Measurements from ENCODE around the gene KCNA2. TPM values are rescaled to one million over a fixed set of nuclear protein-coding genes. Genes with fewer than 3 reads are reported as not detected.

KCNA2 gene
- polyA plus RNA-seq, 4 donors = 0.40 to 0.49 (median 0.46) TPM

DNA sequence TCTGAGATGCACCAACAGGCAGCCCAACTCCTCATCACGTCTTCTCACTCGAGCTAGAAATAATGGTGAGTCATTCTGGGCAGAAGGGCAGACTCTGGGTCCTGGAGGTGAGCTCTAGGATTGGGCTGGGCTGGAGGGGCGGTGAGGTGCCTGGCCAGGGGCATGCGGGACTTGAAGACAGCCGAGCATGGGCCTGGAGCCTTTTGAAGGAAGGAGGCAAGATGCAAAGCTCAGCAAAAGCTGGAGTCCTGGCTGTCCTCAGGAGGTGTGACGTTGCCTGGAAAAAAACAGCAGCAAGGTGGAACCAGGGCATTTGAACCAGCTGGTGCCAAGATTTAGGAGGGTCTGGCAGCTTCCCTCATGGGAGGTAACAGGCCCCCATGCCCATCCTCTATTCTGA lies 712 bp downstream of the KCNA2 start:
- DNase-seq (ENCODE audit: low read depth in 4 of 4, low spot score in 3 of 4) = no peak

GRCh38 chr1:110604586-110605148 lies 1.5 kb downstream of the KCNA2 start:
- no peak for DNase-seq (ENCODE audit: low read depth in 4 of 4, low spot score in 3 of 4)

DNA sequence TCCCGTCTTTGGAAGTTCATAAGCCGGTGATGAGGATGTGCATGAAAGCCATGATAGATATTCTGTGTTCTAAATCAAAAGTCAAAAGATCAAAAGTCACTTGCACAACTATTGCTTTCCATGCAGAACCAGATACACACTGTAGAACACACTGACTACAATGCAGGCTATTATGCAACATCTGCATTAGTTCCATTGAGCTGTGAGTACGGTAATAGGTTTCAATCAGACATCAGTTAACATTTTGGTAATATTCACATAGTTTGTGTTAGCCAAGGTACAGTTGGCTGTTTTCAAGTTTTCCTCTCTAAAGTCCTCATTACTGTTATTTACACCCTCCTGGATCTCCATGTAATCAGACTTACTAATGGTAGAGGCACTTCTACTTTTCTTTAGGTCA lies 3.1 kb downstream of the KCNA2 start:
- no peak for DNase-seq (ENCODE audit: low read depth in 4 of 4, low spot score in 3 of 4)

DNA sequence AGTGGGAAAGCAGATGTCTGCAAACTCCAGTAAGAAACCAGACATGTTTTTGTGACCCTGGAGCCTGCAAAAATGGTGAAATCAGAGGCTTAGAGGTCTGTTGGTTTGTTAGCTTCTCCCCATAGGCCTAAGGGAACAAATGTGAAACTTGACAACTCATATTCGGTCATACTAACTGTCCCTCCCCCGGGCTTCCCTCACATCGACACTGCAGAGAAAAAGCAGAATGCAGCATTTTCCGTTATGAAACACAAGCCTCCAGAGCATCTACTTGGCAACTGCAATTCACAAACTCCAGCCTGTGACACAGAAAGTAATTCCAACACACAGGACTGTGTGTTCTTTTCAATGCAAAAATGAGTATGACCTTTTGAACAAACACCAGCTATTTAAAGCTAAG lies 3.7 kb downstream of the KCNA2 start:
- no peak for DNase-seq (ENCODE audit: low read depth in 4 of 4, low spot score in 3 of 4)

DNA sequence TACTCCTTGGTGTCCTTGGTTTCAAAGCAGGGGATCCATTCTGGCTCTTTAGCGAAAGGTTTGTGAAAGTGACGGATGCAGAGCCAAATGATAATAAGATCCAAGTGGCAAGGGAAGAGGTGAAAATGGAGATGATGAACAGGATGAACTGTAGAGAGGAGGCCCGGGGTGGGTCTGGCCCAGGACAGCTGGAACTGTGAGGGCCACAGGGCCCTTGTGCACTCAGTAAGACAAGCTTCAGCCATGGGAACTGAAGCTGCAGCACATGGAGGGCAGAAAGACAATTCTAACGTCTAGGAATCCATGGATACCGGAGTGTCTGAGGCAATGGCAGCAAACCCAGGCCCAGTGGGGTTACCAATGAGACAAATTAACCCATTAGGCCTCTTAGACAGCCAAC lies 4.8 kb downstream of the KCNA2 start:
- DNase-seq (ENCODE audit: low read depth in 4 of 4, low spot score in 3 of 4) = no peak

DNA sequence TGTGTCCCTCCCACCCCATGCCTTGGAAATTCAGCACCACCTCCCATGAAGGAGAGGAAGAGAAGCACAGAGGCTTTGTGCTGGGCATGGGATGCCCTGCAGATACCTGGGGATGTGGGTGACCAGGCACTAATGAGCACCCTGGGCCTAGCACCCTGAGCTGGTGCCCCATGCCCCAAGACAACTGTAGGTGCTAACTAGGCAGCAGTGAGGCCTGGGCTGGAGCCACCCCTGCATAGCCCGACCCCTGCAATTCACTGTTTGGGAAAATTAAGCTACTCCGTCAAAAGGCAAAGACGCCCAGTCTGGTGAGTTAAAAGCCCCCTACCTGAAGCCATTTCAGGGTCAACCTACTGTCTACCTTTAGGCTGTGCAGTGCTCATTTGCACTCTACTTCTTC lies 5.4 kb downstream of the KCNA2 start:
- no peak for DNase-seq (ENCODE audit: low read depth in 4 of 4, low spot score in 3 of 4)

- DNase-seq (ENCODE audit: low read depth in 4 of 4, low spot score in 3 of 4) = no peak
Measured at GRCh38 chr1:110597966-110598365, 8.2 kb downstream of the KCNA2 start.

DNA sequence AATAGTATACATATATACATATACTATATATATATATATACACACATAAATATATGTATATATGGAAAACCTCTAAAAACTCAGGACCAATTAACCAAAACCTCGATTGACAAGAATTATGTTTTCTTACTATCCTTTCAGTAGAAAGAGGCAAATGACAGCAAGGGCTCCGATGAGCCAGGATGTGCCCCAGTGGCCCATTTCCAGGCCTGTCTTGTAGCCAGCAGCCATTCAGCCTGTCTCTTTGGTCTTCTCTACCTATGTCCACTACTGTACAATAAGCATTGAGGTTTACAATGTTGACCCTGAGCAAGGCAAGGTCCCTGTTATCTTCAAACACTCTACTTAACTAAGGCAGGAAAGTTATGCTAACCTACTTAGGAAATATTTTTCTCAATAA lies 9.8 kb downstream of the KCNA2 start:
- no peak for DNase-seq (ENCODE audit: low read depth in 4 of 4, low spot score in 3 of 4)

- no peak for DNase-seq (ENCODE audit: low read depth in 4 of 4, low spot score in 3 of 4)
Measured at GRCh38 chr1:110595353-110595710, 10.8 kb downstream of the KCNA2 start.

DNA sequence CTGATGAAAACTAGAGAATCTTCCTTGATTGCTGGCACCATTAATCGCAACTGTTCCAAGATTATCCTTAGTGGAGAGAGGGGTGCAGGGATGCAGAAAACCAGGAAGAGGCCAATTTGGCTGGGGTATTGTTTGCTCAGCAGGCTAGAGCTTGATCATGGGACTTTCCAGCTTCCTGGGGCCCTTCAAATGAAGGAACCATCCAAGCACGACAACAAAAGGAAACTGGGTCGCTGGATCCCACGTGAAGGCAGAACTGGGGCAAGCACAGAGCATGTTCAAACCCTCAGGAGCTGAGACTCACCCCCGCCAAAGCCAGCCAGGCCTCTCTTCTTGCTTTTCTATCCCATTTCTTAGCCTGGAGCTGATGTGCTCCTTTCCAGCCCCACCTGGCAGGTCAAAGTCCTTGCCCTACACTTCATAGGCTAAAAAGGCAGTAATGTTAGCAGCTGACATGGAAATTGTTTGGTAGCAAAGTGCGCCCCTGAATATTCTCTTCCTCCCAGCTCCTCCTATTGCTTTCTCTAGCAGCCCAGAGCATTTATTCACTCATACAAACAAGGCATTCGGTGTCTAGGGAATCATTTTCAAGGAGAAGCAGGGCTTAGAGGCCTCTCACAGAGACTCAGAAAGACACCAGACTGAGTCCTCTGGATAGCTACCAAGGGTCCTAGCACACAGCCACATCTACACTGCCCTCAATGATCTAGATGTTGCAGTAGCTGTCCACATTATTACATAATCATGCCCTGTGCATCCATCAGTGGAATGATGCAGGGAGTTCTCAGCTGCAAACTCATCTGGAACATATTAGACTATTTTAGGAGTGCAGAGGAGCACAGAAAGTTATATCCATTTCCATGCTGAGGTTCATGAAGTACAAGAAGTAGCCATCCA lies 11.5 kb downstream of the KCNA2 start:
- no peak for DNase-seq (ENCODE audit: low read depth in 4 of 4, low spot score in 3 of 4)

DNA sequence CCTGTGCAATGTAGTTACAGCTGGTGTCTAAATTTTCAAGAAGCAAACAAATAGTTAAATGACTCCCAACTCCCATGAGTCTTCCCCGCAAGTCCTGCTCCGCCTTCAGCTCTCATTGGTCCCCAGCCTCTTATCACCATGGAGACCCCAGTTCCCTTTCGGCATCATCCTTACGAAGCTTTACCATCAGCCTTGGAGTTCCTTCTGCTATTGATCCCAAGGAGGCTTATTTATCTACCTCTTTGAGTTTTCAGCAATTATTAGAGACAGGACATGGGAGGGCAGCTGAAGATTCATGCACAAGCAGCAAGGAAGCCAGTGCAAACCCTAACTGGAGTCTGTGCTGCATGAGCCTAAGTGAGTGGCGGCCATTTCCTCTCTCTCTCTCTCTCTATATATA lies 12.3 kb downstream of the KCNA2 start:
- no peak for DNase-seq (ENCODE audit: low read depth in 4 of 4, low spot score in 3 of 4)

DNA sequence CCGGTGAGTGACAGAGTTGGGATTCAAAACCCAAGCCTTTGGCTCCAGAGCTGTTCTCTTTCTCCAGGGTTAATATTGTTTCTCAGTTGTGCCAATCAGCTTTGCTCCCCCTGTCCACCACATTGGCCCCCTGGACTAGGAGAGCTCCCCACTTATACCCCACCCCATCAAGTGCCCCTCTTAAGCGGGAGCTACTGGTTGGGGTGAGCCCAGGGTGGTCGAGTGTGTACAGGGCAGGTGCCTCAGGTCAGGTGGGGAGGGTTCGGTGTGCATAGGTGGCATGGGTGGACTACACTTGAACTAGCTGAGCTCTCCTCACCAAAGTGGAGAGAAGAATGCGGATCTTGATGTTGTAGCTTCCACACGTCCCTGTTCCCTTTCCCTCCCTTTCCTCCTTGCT lies 14.2 kb downstream of the KCNA2 start:
- no peak for DNase-seq (ENCODE audit: low read depth in 4 of 4, low spot score in 3 of 4)

GRCh38 chr1:110588991-110589390 lies 17.2 kb downstream of the KCNA2 start:
- DNase-seq (ENCODE audit: low read depth in 4 of 4, low spot score in 3 of 4) = no peak

GRCh38 chr1:110588486-110588885 lies 17.7 kb downstream of the KCNA2 start:
- DNase-seq (ENCODE audit: low read depth in 4 of 4, low spot score in 3 of 4) = no peak

- DNase-seq (ENCODE audit: low read depth in 4 of 4, low spot score in 3 of 4) = no peak
Measured at GRCh38 chr1:110587906-110588305, 18.3 kb downstream of the KCNA2 start.

GRCh38 chr1:110585481-110585880 lies 20.7 kb downstream of the KCNA2 start:
- no peak for DNase-seq (ENCODE audit: low read depth in 4 of 4, low spot score in 3 of 4)

DNA sequence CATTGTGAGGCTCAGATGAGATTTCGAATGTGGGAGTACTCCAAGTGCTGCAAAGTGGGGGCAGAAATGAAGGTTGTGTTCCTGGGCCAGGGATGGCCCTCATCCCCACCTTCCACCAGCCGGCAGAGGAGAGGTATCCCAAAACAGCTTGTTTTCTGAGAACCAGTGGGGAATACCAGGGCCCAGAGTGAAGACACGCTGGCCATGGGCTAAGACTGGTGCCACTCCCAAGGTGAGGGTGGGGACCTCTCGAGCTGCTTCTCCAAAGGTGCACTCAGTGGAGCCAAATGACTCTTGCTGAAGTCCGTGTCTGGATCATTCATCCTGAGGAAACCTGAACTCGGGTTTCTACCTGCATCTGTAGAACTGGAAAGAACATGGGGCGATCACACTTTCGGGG lies 22.1 kb downstream of the KCNA2 start:
- no peak for DNase-seq (ENCODE audit: low read depth in 4 of 4, low spot score in 3 of 4)

DNA sequence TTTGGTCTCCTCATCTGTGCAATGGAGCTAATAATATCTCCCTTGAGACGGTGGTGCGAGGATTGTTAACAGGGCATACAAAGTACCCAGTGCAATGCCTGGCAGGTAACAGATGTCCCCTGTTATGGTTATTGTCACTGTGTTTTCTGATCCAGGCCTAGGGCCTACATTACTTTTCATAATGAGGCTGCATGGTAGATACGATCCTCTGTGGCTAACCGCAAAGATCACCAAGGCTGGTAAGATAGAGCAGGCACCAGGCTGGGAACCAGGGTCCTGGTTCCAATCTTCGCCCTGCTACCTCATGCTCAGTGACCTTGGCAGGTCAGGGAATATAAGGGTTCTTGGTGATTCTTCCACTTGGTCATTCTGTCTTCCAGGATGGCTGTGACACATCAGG lies 22.7 kb downstream of the KCNA2 start:
- DNase-seq (ENCODE audit: low read depth in 4 of 4, low spot score in 3 of 4) = no peak

- no peak for DNase-seq (ENCODE audit: low read depth in 4 of 4, low spot score in 3 of 4)
Measured at GRCh38 chr1:110582378-110582777, 23.8 kb downstream of the KCNA2 start.

- no peak for DNase-seq (ENCODE audit: low read depth in 4 of 4, low spot score in 3 of 4)
Measured at GRCh38 chr1:110581682-110582145, 24.4 kb downstream of the KCNA2 start.

- no peak for DNase-seq (ENCODE audit: low read depth in 4 of 4, low spot score in 3 of 4)
Measured at GRCh38 chr1:110580244-110580643, 25.9 kb downstream of the KCNA2 start.

- no peak for DNase-seq (ENCODE audit: low read depth in 4 of 4, low spot score in 3 of 4)
Measured at GRCh38 chr1:110579460-110579859, 26.7 kb downstream of the KCNA2 start.
